Ascending aorta (tissue), 2 donors: ENCODE results near the gene COL4A2. TPM values are rescaled to one million over a fixed set of nuclear protein-coding genes. Genes with fewer than 3 reads are reported as not detected.
A peak's percentile ranks its signal among the peaks of the same experiment; 100 is the strongest.

ENCODE experiments used
- DNase-seq, 2 donors: peaks; one replicate each; pipeline ENCODE4 v3.0.0-alpha.2; 2019; ENCODE audit warnings: low spot score in 2 of 2
- H3K27ac ChIP-seq, 2 donors: fragments of 200-600 bp; sonication (generic); one replicate each; pipeline ENCODE4 v1.5.1; 2016 to 2017; ENCODE audit warnings: mild to moderate bottlenecking in 1 of 2
- H3K27me3 ChIP-seq: fragments of 200-600 bp; sonication (generic); one replicate; pipeline ENCODE4 v1.5.1; 2017
- H3K36me3 ChIP-seq, 2 donors: fragments of 200-600 bp; sonication (generic); one replicate each; pipeline ENCODE4 v1.5.1; 2016
- H3K4me1 ChIP-seq, 2 donors: fragments of 200-600 bp; sonication (generic); one replicate each; pipeline ENCODE4 v1.5.1; 2016 to 2017; ENCODE audit warnings: mild to moderate bottlenecking in 1 of 2
- H3K4me3 ChIP-seq, 2 donors: fragments of 200-600 bp; sonication (generic); one replicate each; pipeline ENCODE4 v1.5.1; 2016 to 2017; ENCODE audit warnings: mild to moderate bottlenecking in 1 of 2
- H3K9me3 ChIP-seq, 2 donors: fragments of 200-600 bp; sonication (generic); one replicate each; pipeline ENCODE4 v1.5.1; 2016
- CTCF ChIP-seq, 3 experiments: fragments of 200-600 bp in 2 of 3; fragments of 450-650 bp in 1 of 3; sonication (generic) in 2 of 3; IDR thresholded peaks; one replicate each; pipeline ENCODE4 v1.5.1; 2016 to 2019; ENCODE audit warnings: antibody characterized with exemption in 3 of 3, mild to moderate bottlenecking in 1 of 3, moderate library complexity in 1 of 3
- intact Hi-C: fragments of 100-400 bp; cut with DNase I; formaldehyde crosslinking; loops from one replicate; pipeline ENCODE4 v1.15.1; 2023
- total RNA-seq: library from RNA; depleted of rRNA; stranded (reverse); fragments of >200 nt; gene quantifications from one replicate; pipeline ENCODE4 v1.1.0, GENCODE V29; 2016

COL4A2 gene
- total RNA-seq, 1 donor from 2014 or later, result 1,227 TPM

DNA sequence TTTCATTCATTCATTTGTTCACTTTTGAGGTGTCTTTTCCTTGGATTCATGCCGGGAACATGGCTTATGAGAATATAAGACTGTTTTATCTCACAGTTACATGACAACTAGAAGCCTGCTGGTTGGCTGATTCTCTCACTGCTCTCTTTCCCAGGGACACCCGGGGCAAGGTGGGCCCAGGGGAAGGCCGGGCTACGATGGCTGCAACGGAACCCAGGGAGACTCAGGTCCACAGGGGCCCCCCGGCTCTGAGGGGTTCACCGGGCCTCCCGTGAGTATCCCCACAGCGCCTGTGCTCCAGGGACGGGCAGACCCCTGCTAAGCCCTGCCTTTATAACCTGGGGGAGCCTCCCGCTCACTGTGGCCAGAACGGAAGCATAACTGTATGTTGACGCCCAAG, 121.2 kb downstream of the COL4A2 start:
- Histone ChIP-seq H3K27ac (peak overlapping the region; percentile 28 to 64), H3K36me3 (peaks cover 53 to 56% of the 10 kb centered on the region in 2 donors), H3K4me3 (no peak overlapping the region), H3K27me3 (no peaks in the 10 kb centered on the region), H3K4me1 (peaks cover 15 to 26% of the 10 kb centered on the region in 2 donors), H3K9me3 (no peaks in the 10 kb centered on the region)
- no peak for DNase-seq
- intact Hi-C loops, result no loop called here
- TF ChIP-seq CTCF (IDR thresholded peaks at IDR 0.05), result no peak

DNA sequence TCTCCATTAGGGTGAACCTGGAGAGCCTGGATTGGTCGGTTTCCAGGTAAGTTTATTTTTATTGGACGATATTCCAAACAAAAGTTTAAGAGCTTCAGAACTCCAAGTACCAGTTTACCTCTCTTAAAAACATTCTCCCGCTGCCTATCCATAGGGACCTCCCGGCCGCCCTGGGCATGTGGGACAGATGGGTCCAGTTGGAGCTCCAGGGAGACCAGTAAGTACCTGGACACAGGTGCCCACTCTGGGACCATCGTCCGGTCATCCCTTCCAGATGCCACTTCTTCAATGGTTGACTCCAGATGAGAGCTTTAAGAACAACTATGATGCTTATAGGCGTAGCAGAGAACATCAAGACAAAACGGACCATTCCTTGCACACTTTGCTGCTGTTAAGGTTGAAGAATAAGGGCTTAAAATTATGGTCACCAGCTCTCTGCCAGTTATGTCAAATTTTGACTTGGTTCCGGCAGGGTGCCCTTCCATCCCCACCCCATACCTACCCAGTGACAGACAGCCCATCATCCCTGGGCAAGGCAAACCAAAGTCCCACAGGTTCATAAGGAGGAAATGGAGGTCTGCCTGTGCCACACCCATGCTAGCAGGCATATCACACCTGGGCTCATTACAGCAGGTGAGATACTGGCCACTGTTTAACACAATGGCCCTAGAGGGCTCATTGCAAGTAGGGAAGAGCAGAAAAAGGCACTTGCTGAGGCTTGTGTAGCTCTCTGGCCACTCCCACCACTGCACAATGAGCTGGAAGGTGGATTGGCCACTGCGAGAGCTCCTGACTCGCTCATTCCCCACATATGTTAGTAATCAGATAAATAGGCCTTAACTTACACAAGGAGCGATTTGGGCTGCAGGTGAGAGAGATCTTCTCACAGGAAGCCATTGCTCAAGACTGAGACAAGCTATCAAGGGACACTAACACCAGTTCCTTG, 123.6 kb downstream of the COL4A2 start:
- Histone ChIP-seq H3K4me1 (peaks cover 4 to 17% of the 10 kb centered on the region in 2 donors), H3K36me3 (peaks cover 67 to 69% of the 10 kb centered on the region in 2 donors), H3K27ac (peak overlapping the region; percentile 74 to 78), H3K9me3 (no peaks in the 10 kb centered on the region), H3K4me3 (no peak overlapping the region), H3K27me3 (no peaks in the 10 kb centered on the region)
- TF ChIP-seq CTCF (IDR thresholded peaks at IDR 0.05), result no peak
- intact Hi-C loops, result no loop called here
- DNase-seq, result no peak

DNA sequence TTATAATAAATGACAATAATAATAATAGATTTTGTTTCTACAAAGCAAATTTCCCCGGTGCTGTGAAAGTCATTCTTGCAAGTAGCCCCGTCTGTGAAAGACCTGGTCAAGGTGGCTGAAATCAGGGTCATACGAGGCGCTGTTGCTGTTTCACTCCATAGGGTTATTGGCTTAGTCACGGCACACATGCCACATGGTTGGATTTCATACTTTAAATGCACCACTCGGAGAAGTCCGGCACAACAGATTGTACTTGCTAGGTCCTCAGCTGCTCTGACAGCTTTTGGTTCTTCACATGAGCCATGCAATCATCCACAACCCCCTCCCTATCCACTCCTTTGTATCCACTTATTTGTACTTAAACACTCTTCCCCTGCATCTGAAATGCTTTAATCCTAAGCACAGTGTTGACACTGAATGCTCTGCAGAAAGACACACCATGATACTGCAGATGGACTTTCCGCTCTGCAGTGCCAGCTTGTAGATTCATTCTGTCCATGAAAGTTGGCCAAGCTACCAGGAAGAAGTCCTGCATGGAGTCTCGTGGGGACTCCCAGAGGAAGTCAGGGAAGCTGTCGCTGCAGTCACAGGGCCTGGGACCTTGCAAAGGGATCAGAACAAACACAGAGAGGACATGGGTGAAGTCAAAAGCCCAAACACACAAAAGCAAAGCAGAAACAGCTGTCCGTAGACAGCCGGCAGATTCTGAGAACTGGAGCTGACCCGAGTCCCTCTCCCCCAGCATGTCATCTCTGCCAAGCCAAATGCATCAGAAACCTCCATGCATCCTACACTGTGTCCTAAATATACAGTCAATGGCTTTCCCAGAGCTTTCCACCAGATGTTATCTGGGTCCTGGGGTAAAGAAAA, 124.6 kb downstream of the COL4A2 start:
- no peak for TF ChIP-seq CTCF (IDR thresholded peaks at IDR 0.05)
- intact Hi-C loops, result no loop called here
- no peaks in the 10 kb centered on the region for H3K9me3 ChIP-seq
- no peaks in the 10 kb centered on the region for H3K27me3 ChIP-seq
- peaks cover 4 to 15% of the 10 kb centered on the region in 2 donors for H3K4me1 ChIP-seq
- peak overlapping the region; percentile 74 to 78 for H3K27ac ChIP-seq
- H3K4me3 ChIP-seq, result no peak overlapping the region
- peaks cover 67 to 74% of the 10 kb centered on the region in 2 donors for H3K36me3 ChIP-seq
- DNase-seq, result no peak

GRCh38 chr13:110432522-110432921, 125.4 kb downstream of the COL4A2 start:
- intact Hi-C loops, result no loop called here
- no peak for TF ChIP-seq CTCF (IDR thresholded peaks at IDR 0.05)
- Histone ChIP-seq H3K27me3 (no peaks in the 10 kb centered on the region), H3K9me3 (no peaks in the 10 kb centered on the region), H3K4me1 (peaks cover 4 to 15% of the 10 kb centered on the region in 2 donors), H3K36me3 (peaks cover 71 to 82% of the 10 kb centered on the region in 2 donors), H3K4me3 (no peak overlapping the region), H3K27ac (peak overlapping the region; percentile 74 to 78)
- DNase-seq, result no peak

- no peaks in the 10 kb centered on the region for H3K9me3 ChIP-seq
- H3K4me1 ChIP-seq, result peaks cover 4 to 15% of the 10 kb centered on the region in 2 donors
- intact Hi-C loops, result no loop called here
- TF ChIP-seq CTCF (IDR thresholded peaks at IDR 0.05), result no peak
- H3K27ac ChIP-seq, result peak overlapping the region; percentile 74 to 78
- H3K4me3 ChIP-seq, result no peak overlapping the region
- peak in 1 of 2 donors; percentile 92 for DNase-seq
- peaks cover 69 to 86% of the 10 kb centered on the region in 2 donors for H3K36me3 ChIP-seq
- H3K27me3 ChIP-seq, result no peaks in the 10 kb centered on the region
Measured at GRCh38 chr13:110433014-110433413, 125.9 kb downstream of the COL4A2 start.
